GM23338 (cell line): ENCODE data around the gene DGCR6L. TPM values are rescaled to one million over a fixed set of nuclear protein-coding genes. Genes with fewer than 3 reads are reported as not detected.

Source experiments
- ATAC-seq: fragments of 200-7000 bp; cut with Tn5 transposase; 3 replicates; pipeline ENCODE4 v1.9.1; 2020
- DNase-seq: peaks from one replicate; pipeline ENCODE4 v3.0.0-alpha.2; 2015; ENCODE audit warnings: low spot score
- H2AFZ ChIP-seq: fragments of 200-600 bp; sonication (generic); 2 replicates; pipeline ENCODE4 v1.8.0; 2016; ENCODE audit warnings: antibody characterized with exemption, mild to moderate bottlenecking, moderate library complexity
- H3F3A ChIP-seq: fragments of 200-600 bp; sonication (generic); replicated peaks from 2 replicates; pipeline ENCODE4 v1.8.0; 2017; ENCODE audit warnings: antibody characterized with exemption, mixed run types, low read depth
- H3K27ac ChIP-seq: fragments of 200-600 bp; sonication (generic); 2 replicates; pipeline ENCODE4 v1.6.1; 2016; ENCODE audit warnings: low read depth
- H3K27me3 ChIP-seq: fragments of 200-600 bp; sonication (generic); 2 replicates; pipeline ENCODE4 v1.8.0; 2016; ENCODE audit warnings: mild to moderate bottlenecking, mixed run types, moderate library complexity; ENCODE audit not compliant: insufficient read depth
- H3K36me3 ChIP-seq: fragments of 200-600 bp; sonication (generic); 2 replicates; pipeline ENCODE4 v1.8.0; 2016; ENCODE audit warnings: mild to moderate bottlenecking; ENCODE audit not compliant: insufficient read depth
- H3K4me1 ChIP-seq: fragments of 200-600 bp; sonication (generic); 2 replicates; pipeline ENCODE4 v1.8.0; 2016; ENCODE audit warnings: mild to moderate bottlenecking, moderate library complexity; ENCODE audit not compliant: insufficient read depth
- H3K4me2 ChIP-seq: fragments of 200-600 bp; sonication (generic); 2 replicates; pipeline ENCODE4 v1.7.1; 2017; ENCODE audit warnings: mixed run types
- H3K4me3 ChIP-seq: fragments of 200-600 bp; sonication (generic); 2 replicates; pipeline ENCODE4 v1.6.1; 2016; ENCODE audit warnings: mixed run types
- H3K79me2 ChIP-seq: fragments of 200-600 bp; sonication (generic); replicated peaks from 2 replicates; pipeline ENCODE4 v1.8.0; 2017; ENCODE audit warnings: mild to moderate bottlenecking; ENCODE audit not compliant: insufficient read depth
- H3K9me2 ChIP-seq: fragments of 200-600 bp; sonication (generic); 2 replicates; pipeline ENCODE4 v1.8.0; 2017; ENCODE audit not compliant: insufficient read depth
- H4K20me1 ChIP-seq: fragments of 200-600 bp; sonication (generic); replicated peaks from 2 replicates; pipeline ENCODE4 v1.8.0; 2017; ENCODE audit warnings: mild to moderate bottlenecking; ENCODE audit not compliant: insufficient read depth
- H3K27ac Mint-ChIP-seq: 2 replicates; pipeline ENCODE4 v1.8.0; 2020; ENCODE audit warnings: inconsistent platforms, mild to moderate bottlenecking, moderate library complexity, mixed read lengths
- H3K27me3 Mint-ChIP-seq: 3 replicates; pipeline ENCODE4 v1.8.0; 2022; ENCODE audit warnings: low read depth, mild to moderate bottlenecking, moderate library complexity, mixed read lengths, inconsistent platforms; ENCODE audit not compliant: insufficient read depth, poor library complexity
- H3K36me3 Mint-ChIP-seq: 3 replicates; pipeline ENCODE4 v1.8.0; 2021; ENCODE audit warnings: low read depth, mild to moderate bottlenecking, inconsistent platforms, moderate library complexity, mixed read lengths
- H3K4me1 Mint-ChIP-seq: 3 replicates; pipeline ENCODE4 v1.8.0; 2020; ENCODE audit warnings: mild to moderate bottlenecking, inconsistent platforms, mixed read lengths
- H3K4me3 Mint-ChIP-seq: 3 replicates; pipeline ENCODE4 v1.8.0; 2021; ENCODE audit warnings: moderate library complexity, mild to moderate bottlenecking, inconsistent platforms, mixed read lengths
- H3K9me3 Mint-ChIP-seq: 3 replicates; pipeline ENCODE4 v1.8.0; 2020; ENCODE audit warnings: moderate library complexity, mild to moderate bottlenecking, inconsistent platforms, mixed read lengths
- CREB1 ChIP-seq: fragments of 250-450 bp; sonication (Bioruptor Pico); IDR thresholded peaks from 2 replicates; pipeline ENCODE4 v1.5.0; 2020; ENCODE audit warnings: low read depth, mild to moderate bottlenecking, moderate library complexity
- CTCF ChIP-seq, 2 experiments: fragments of 200-600 bp in 1 of 2; sonication (generic) in 1 of 2; conservative IDR thresholded peaks; 2 replicates each; pipeline versions ENCODE4 v1.5.1 to v1.6.1; 2016 to 2017; ENCODE audit warnings: antibody characterized with exemption in 2 of 2, low read depth in 2 of 2, mild to moderate bottlenecking in 2 of 2, moderate library complexity in 1 of 2
- EZH2phosphoT487 ChIP-seq: fragments of 200-600 bp; sonication (generic); IDR thresholded peaks from one replicate; pipeline ENCODE4 v1.8.1; 2018; ENCODE audit warnings: antibody characterized with exemption; ENCODE audit not compliant: unreplicated experiment
- JUNB ChIP-seq: IDR thresholded peaks from one replicate; pipeline ENCODE4 v1.6.1; 2016; ENCODE audit warnings: antibody characterized with exemption; ENCODE audit not compliant: unreplicated experiment
- NANOG ChIP-seq: IDR thresholded peaks from 2 replicates; pipeline ENCODE4 v1.6.1; 2016; ENCODE audit warnings: antibody characterized with exemption, borderline replicate concordance
- POLR2AphosphoS5 ChIP-seq: IDR thresholded peaks from 2 replicates; pipeline ENCODE4 v1.6.1; 2016; ENCODE audit warnings: antibody characterized with exemption, low read depth
- STAT1 ChIP-seq: IDR thresholded peaks from one replicate; pipeline ENCODE4 v1.6.1; 2016; ENCODE audit warnings: antibody characterized with exemption; ENCODE audit not compliant: unreplicated experiment
- ZNF114 ChIP-seq: fragments of 250-450 bp; sonication (Bioruptor Pico); IDR thresholded peaks from 2 replicates; pipeline ENCODE4 v1.5.0; 2020; ENCODE audit warnings: mild to moderate bottlenecking, moderate library complexity
- ZNF331 ChIP-seq: fragments of 250-450 bp; sonication (Bioruptor Pico); IDR thresholded peaks from 2 replicates; pipeline ENCODE4 v1.5.0; 2020; ENCODE audit warnings: low read depth, mild to moderate bottlenecking, moderate library complexity
- ZNF462 ChIP-seq: fragments of 250-450 bp; sonication (Bioruptor Pico); IDR thresholded peaks from 2 replicates; pipeline ENCODE4 v1.5.0; 2020; ENCODE audit warnings: mild to moderate bottlenecking, moderate library complexity
- polyA plus RNA-seq: library from polyadenylated mRNA; unstranded; fragments of >200 nt; fragmentation: Nextera tagmentation; extraction: Ambion mirVana; gene quantifications from 2 replicates; pipeline ENCODE4 v1.2.1, GENCODE V29; 2016
- total RNA-seq: library from RNA; depleted of rRNA; stranded (reverse); fragments of >200 nt; shearing (Covaris generic); gene quantifications from 2 replicates; pipeline ENCODE4 v1.2.3, GENCODE V29; 2014

Gene DGCR6L
- total and polyA plus RNA-seq, 2 experiments from 2014 or later: 66.3 to 85.9 TPM

DNA sequence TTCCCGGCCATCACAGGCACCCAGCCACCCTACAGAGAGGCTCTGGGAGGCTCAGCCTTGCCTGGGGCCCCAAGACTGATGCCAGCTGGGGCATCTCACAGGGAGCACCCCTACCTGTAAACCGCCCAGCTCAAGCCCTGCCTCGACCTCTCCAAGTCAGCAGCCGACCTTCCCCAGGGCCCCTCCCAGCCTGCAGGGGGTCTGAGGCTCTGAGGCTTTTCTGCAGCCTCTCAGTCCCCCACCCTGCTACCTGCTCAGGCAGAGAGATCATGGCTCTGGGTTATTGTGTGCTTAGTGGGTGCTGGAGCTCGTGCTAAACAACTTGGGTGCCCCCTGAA lies 28.6 kb downstream of the DGCR6L start (continued):
- TF ChIP-seq NANOG (no peak), ZNF114 (no peak), EZH2phosphoT487 (no peak), JUNB (no peak)

DNA sequence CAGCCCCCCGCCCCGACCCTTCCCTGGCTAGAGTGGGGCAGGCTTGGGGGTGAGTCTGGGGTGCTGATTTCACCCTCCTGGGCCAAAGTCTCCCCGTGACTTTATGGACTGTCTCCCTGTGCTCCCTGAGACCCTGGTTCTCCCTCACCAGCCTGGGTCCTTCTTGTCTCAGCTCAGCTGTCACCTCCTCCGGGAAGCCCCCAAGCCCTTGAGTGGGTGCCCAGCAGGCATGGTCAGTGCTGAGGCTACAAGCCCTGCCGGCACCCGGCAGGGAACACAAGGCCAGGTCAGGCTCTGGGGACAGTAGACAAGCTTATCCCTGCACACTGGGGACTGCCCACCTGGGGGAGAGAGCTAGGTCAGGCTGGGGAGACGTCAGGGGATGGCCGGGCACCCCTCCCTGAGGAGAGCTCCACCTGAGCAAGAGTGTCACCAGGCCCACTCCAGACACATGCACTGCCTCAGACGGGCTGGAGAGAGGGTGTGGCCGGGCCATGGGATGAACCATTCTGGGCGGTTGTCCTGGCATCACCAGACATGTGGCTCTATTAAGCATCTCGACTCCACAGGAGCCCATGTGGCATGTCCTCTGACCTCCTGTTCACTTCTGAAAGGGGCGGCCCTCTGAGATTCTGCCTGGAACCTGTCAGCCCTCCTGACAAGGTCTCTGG lies 29.1 kb downstream of the DGCR6L start:
- no peak for ATAC-seq
- H3K79me2 ChIP-seq: no peaks in the 10 kb centered on the region
- Mint-ChIP-seq H3K27me3 (peaks cover 8% of the 10 kb centered on the region), H3K4me1 (peaks cover 2% of the 10 kb centered on the region; the same call in 1 of the 3 replicates), H3K27ac (no peak overlapping the region), H3K36me3 (no peaks in the 10 kb centered on the region), H3K9me3 (no peaks in the 10 kb centered on the region), H3K4me3 (no peak overlapping the region)
- DNase-seq: no peak
- H3K4me2 ChIP-seq: no peak overlapping the region
- no peaks in the 10 kb centered on the region for H4K20me1 ChIP-seq
- no peak overlapping the region for H3K4me3 ChIP-seq
- H3F3A ChIP-seq: 0 out of 2 replicates have a peak, but pooled peaks cover 3% of the 10 kb centered on the region
- H3K36me3 ChIP-seq: no peaks in the 10 kb centered on the region
- no peak overlapping the region for H3K27ac ChIP-seq
- H2AFZ ChIP-seq: no peak overlapping the region
- TF ChIP-seq JUNB (no peak), NANOG (no peak), EZH2phosphoT487 (no peak), POLR2AphosphoS5 (no peak), ZNF331 (no peak), STAT1 (no peak), CTCF (conservative IDR thresholded peaks at IDR 0.05; ENCODE audit: low read depth in 2 of 2) (no peak)
- H3K4me1 ChIP-seq: no peaks in the 10 kb centered on the region
- no peaks in the 10 kb centered on the region for H3K27me3 ChIP-seq
- no peaks in the 10 kb centered on the region for H3K9me2 ChIP-seq

DNA sequence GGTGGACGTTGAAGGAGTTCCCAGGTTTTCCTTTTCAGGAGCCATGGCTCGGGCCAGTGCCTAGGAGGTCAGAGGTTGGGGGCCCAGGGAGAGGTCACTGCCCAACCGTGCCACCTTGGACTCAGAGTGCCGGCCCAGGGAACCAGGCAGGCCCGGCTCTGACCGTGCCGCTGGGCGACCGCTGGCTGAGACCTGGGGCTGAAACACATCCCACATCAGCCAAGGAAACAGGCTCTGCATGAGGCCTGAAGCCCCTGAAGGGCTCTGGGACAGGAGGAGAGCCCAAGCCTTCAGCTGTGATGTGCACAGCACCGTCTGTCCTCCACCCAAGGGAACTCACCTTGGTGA lies 29.8 kb downstream of the DGCR6L start:
- H3K4me1 Mint-ChIP-seq: peaks cover 2% of the 10 kb centered on the region; the same call in 1 of the 3 replicates
- Histone ChIP-seq H2AFZ (no peak overlapping the region), H3F3A (no peaks in the 10 kb centered on the region), H3K9me2 (no peaks in the 10 kb centered on the region), H3K4me1 (no peaks in the 10 kb centered on the region), H3K4me2 (no peak overlapping the region), H3K79me2 (no peaks in the 10 kb centered on the region), H3K4me3 (no peak overlapping the region), H4K20me1 (no peaks in the 10 kb centered on the region), H3K27me3 (no peaks in the 10 kb centered on the region), H3K36me3 (no peaks in the 10 kb centered on the region), H3K27ac (no peak overlapping the region)
- no peak for DNase-seq
- H3K36me3 Mint-ChIP-seq: no peaks in the 10 kb centered on the region
- no peak overlapping the region for H3K4me3 Mint-ChIP-seq
- H3K27ac Mint-ChIP-seq: no peak overlapping the region
- H3K27me3 Mint-ChIP-seq: peaks cover 8% of the 10 kb centered on the region
- no peaks in the 10 kb centered on the region for H3K9me3 Mint-ChIP-seq
- no peak for ATAC-seq
- TF ChIP-seq ZNF462 (CRISPR knock-in tag) (no peak), EZH2phosphoT487 (no peak), CREB1 (no peak), CTCF (conservative IDR thresholded peaks at IDR 0.05; ENCODE audit: low read depth in 2 of 2) (no peak), NANOG (no peak), ZNF331 (no peak), POLR2AphosphoS5 (no peak)
